Panc1 (cell line): ENCODE data around the gene AKAP6. TPM values are rescaled to one million over a fixed set of nuclear protein-coding genes. Genes with fewer than 3 reads are reported as not detected.

Source experiments
- ATAC-seq: fragments of 200-7000 bp; cut with Tn5 transposase; 2 replicates; pipeline ENCODE4 v1.9.1; 2020; ENCODE audit warnings: mild to moderate bottlenecking, moderate library complexity
- BruUV-seq: library from RNA; stranded (reverse); fragments of 400-500 nt; replicated peaks from 2 replicates; lab custom pipeline; 2021; lab: Mats Ljungman, UMichigan
- CTCF ChIA-PET: fragments of 300-600 bp; sonication (Branson Sonifier 250); formaldehyde crosslinking; loops from one replicate; lab custom pipeline; 2022; ENCODE audit warnings: antibody characterized with exemption; lab: Charles Lee
- POLR2A ChIA-PET: fragments of 300-600 bp; sonication (Branson Sonifier 250); formaldehyde crosslinking; loops from one replicate; lab custom pipeline; 2022; ENCODE audit warnings: antibody characterized with exemption; lab: Charles Lee
- DNase-seq: peaks from one replicate; pipeline ENCODE4 v3.0.0-alpha.2; 2010; ENCODE audit warnings: low read depth, low spot score
- H3K27ac ChIP-seq: 2 replicates; pipeline ENCODE4 v1.5.1; 2011; ENCODE audit warnings: mild to moderate bottlenecking, low read length, inconsistent platforms
- H3K27me3 ChIP-seq: fragments of 200-500 bp; sonication (Bioruptor generic); 2 replicates; pipeline ENCODE4 v1.6.0; 2014; ENCODE audit warnings: low read length, inconsistent platforms; ENCODE audit not compliant: control insufficient read depth, insufficient read depth
- H3K36me3 ChIP-seq: fragments of 200-500 bp; sonication (Bioruptor generic); 2 replicates; pipeline ENCODE4 v1.5.1; 2014; ENCODE audit warnings: inconsistent platforms, mild to moderate bottlenecking, low read length, moderate library complexity; ENCODE audit not compliant: control insufficient read depth, insufficient read depth
- H3K4me1 ChIP-seq: 2 replicates; pipeline ENCODE4 v1.5.1; 2011; ENCODE audit warnings: inconsistent platforms, mild to moderate bottlenecking, low read length, moderate library complexity; ENCODE audit not compliant: control insufficient read depth, insufficient read depth
- H3K4me3 ChIP-seq, 2 experiments: 2 replicates each; pipeline ENCODE4 v1.5.1; 2011 to 2012; ENCODE audit warnings: low read depth in 2 of 2, low read length in 2 of 2, mild to moderate bottlenecking in 2 of 2, inconsistent platforms in 1 of 2, moderate library complexity in 1 of 2
- H3K9me3 ChIP-seq: fragments of 200-500 bp; sonication (Bioruptor generic); 2 replicates; pipeline ENCODE4 v1.5.1; 2014; ENCODE audit warnings: low read depth, mild to moderate bottlenecking, inconsistent platforms, low read length, moderate library complexity; ENCODE audit not compliant: control insufficient read depth, insufficient read depth
- CTCF ChIP-seq: fragments of 450-650 bp; IDR thresholded peaks from 2 replicates; pipeline ENCODE4 v1.5.1; 2017; ENCODE audit warnings: mild to moderate bottlenecking
- POLR2AphosphoS5 ChIP-seq: IDR thresholded peaks from 2 replicates; pipeline ENCODE4 v1.6.1; 2012; ENCODE audit warnings: mild to moderate bottlenecking, low read depth, low read length, moderate library complexity
- SIN3A ChIP-seq: IDR thresholded peaks from 2 replicates; pipeline ENCODE4 v1.6.1; 2012; ENCODE audit warnings: low read depth, mild to moderate bottlenecking, low read length, moderate library complexity, borderline replicate concordance; ENCODE audit not compliant: insufficient read depth
- TCF7L2 ChIP-seq: IDR thresholded peaks from 2 replicates; pipeline ENCODE4 v1.6.1; 2011; ENCODE audit warnings: mild to moderate bottlenecking, low read depth, low read length, inconsistent platforms
- in situ Hi-C: cut with HindIII; loops from 2 replicates; pipeline ENCODE4 v1.10.0; 2016; ENCODE audit warnings: low sequenced_read_pairs, low pct_unique_long_range_greater_than_20kb
- intact Hi-C: fragments of 100-400 bp; cut with micrococcal nuclease; formaldehyde crosslinking; loops from one replicate; pipeline ENCODE4 v1.10.0; 2022; ENCODE audit not compliant: unreplicated experiment
- total RNA-seq: library from RNA; stranded (reverse); gene quantifications from one replicate; pipeline ENCODE4 v1.2.1, GENCODE V29; 2021; ENCODE audit not compliant: unreplicated experiment
- TF ChIP-seq, protein P1 (sequence below), 2 experiments: IDR thresholded peaks; 2 replicates each; pipeline ENCODE4 v1.6.1; 2011 to 2012; ENCODE audit warnings: low read depth in 2 of 2, control low read depth in 1 of 2, low read length in 1 of 2, mild to moderate bottlenecking in 1 of 2, moderate library complexity in 1 of 2; ENCODE audit not compliant: insufficient read depth in 1 of 2

The AKAP6 gene
- total RNA-seq, 1 experiment from 2014 or later: 0.82 TPM

- Histone ChIP-seq H3K4me3 (no peak overlapping the region), H3K9me3 (no peaks in the 10 kb centered on the region), H3K36me3 (no peaks in the 10 kb centered on the region), H3K4me1 (no peaks in the 10 kb centered on the region), H3K27ac (no peak overlapping the region), H3K27me3 (no peaks in the 10 kb centered on the region)
- CTCF ChIA-PET: no interaction called here
- BruUV-seq: no TSS peak
- intact Hi-C loops: no loop called here
- DNase-seq (no peak), ATAC-seq (no peak)
- in situ Hi-C loops: no loop called here
- POLR2A ChIA-PET: no interaction called here
- no peak for TF ChIP-seq SIN3A
- TF ChIP-seq CTCF: no peak
- TF ChIP-seq POLR2AphosphoS5: no peak
- TF ChIP-seq, protein P1, sequence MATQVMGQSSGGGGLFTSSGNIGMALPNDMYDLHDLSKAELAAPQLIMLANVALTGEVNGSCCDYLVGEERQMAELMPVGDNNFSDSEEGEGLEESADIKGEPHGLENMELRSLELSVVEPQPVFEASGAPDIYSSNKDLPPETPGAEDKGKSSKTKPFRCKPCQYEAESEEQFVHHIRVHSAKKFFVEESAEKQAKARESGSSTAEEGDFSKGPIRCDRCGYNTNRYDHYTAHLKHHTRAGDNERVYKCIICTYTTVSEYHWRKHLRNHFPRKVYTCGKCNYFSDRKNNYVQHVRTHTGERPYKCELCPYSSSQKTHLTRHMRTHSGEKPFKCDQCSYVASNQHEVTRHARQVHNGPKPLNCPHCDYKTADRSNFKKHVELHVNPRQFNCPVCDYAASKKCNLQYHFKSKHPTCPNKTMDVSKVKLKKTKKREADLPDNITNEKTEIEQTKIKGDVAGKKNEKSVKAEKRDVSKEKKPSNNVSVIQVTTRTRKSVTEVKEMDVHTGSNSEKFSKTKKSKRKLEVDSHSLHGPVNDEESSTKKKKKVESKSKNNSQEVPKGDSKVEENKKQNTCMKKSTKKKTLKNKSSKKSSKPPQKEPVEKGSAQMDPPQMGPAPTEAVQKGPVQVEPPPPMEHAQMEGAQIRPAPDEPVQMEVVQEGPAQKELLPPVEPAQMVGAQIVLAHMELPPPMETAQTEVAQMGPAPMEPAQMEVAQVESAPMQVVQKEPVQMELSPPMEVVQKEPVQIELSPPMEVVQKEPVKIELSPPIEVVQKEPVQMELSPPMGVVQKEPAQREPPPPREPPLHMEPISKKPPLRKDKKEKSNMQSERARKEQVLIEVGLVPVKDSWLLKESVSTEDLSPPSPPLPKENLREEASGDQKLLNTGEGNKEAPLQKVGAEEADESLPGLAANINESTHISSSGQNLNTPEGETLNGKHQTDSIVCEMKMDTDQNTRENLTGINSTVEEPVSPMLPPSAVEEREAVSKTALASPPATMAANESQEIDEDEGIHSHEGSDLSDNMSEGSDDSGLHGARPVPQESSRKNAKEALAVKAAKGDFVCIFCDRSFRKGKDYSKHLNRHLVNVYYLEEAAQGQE (IDR thresholded peaks at IDR 0.05; ENCODE audit: insufficient read depth in 1 of 2, low read depth in 2 of 2, low read length in 1 of 2): no peak
Measured at GRCh38 chr14:32595497-32595896, 266.4 kb downstream of the AKAP6 start.

- no TSS peak for BruUV-seq
- Histone ChIP-seq H3K36me3 (no peaks in the 10 kb centered on the region), H3K27ac (no peak overlapping the region), H3K27me3 (no peaks in the 10 kb centered on the region), H3K4me1 (no peaks in the 10 kb centered on the region), H3K4me3 (no peak overlapping the region), H3K9me3 (no peaks in the 10 kb centered on the region)
- TF ChIP-seq CTCF (no peak), TCF7L2 (no peak), SIN3A (no peak), POLR2AphosphoS5 (no peak)
- TF ChIP-seq, protein P1 (IDR thresholded peaks at IDR 0.05; ENCODE audit: insufficient read depth in 1 of 2, low read depth in 2 of 2, low read length in 1 of 2): no peak
- intact Hi-C loops (no loop called here), in situ Hi-C loops (no loop called here)
- ChIA-PET CTCF (no interaction called here), POLR2A (no interaction called here)
- no peak for DNase-seq
- no peak for ATAC-seq
Measured at GRCh38 chr14:32596390-32596789, 267.3 kb downstream of the AKAP6 start.
